ENCODE measurements around the gene ANGPTL2.

ANGPTL2 gene

GRCh38 chr9:127124111-127124531 is 1.7 kb upstream of the ANGPTL2 start:
- H3K36me3 ChIP-seq (replicated peaks; ENCODE audit: insufficient read depth, low read length): no peaks in the 10 kb centered on the region
- no peak overlapping the region for H2AFZ ChIP-seq (ENCODE audit: low read length)
- H3K4me2 ChIP-seq (ENCODE audit: low read depth, low read length): no peak overlapping the region
- H3K27me3 ChIP-seq (replicated peaks; ENCODE audit: insufficient read depth, low read length): no peaks in the 10 kb centered on the region
- no peaks in the 10 kb centered on the region for H3K4me1 ChIP-seq (ENCODE audit: low read length)
- H3F3A ChIP-seq (ENCODE audit: insufficient read depth, low read length): no peaks in the 10 kb centered on the region
- no peaks in the 10 kb centered on the region for H3K9me2 ChIP-seq (replicated peaks; ENCODE audit: insufficient read depth, low read length)
- no peaks in the 10 kb centered on the region for H3K9me3 ChIP-seq (replicated peaks; ENCODE audit: insufficient read depth, low read length)
- no peak overlapping the region for H3K9ac ChIP-seq (ENCODE audit: low read length)
- no peak for DNase-seq
- H3K27ac ChIP-seq (ENCODE audit: low read length): no peak overlapping the region
- TF ChIP-seq CTCF (IDR thresholded peaks at IDR 0.05; ENCODE audit: low read length) (no peak), EZH2 (optimal IDR thresholded peaks at IDR 0.05; ENCODE audit: low read depth, low read length) (no peak), EZH2phosphoT487 (IDR thresholded peaks at IDR 0.05; ENCODE audit: low read length) (no peak)
- H4K20me1 ChIP-seq (ENCODE audit: insufficient read depth, low read length): no peaks in the 10 kb centered on the region
- no peak overlapping the region for H3K4me3 ChIP-seq (ENCODE audit: low read length)
- no peaks in the 10 kb centered on the region for H3K79me2 ChIP-seq (ENCODE audit: low read length)

GRCh38 chr9:127123064-127123890 is 842 bp upstream of the ANGPTL2 start:
- Histone ChIP-seq H3K27me3 (replicated peaks; ENCODE audit: insufficient read depth, low read length) (no peaks in the 10 kb centered on the region), H3K9ac (ENCODE audit: low read length) (no peak overlapping the region), H4K20me1 (ENCODE audit: insufficient read depth, low read length) (no peaks in the 10 kb centered on the region), H3K4me1 (ENCODE audit: low read length) (no peaks in the 10 kb centered on the region), H3K36me3 (replicated peaks; ENCODE audit: insufficient read depth, low read length) (no peaks in the 10 kb centered on the region), H3K9me2 (replicated peaks; ENCODE audit: insufficient read depth, low read length) (no peaks in the 10 kb centered on the region), H3K4me3 (ENCODE audit: low read length) (no peak overlapping the region), H3K4me2 (ENCODE audit: low read depth, low read length) (no peak overlapping the region), H3K9me3 (replicated peaks; ENCODE audit: insufficient read depth, low read length) (no peaks in the 10 kb centered on the region), H3K79me2 (ENCODE audit: low read length) (0 out of 2 replicates have a peak, but pooled peaks cover 4% of the 10 kb centered on the region), H3K27ac (ENCODE audit: low read length) (no peak overlapping the region), H2AFZ (ENCODE audit: low read length) (no peak overlapping the region), H3F3A (ENCODE audit: insufficient read depth, low read length) (no peaks in the 10 kb centered on the region)
- no peak for DNase-seq
- TF ChIP-seq CTCF (IDR thresholded peaks at IDR 0.05; ENCODE audit: low read length): no peak
- TF ChIP-seq EZH2 (optimal IDR thresholded peaks at IDR 0.05; ENCODE audit: low read depth, low read length): no peak
- no peak for TF ChIP-seq EZH2phosphoT487 (IDR thresholded peaks at IDR 0.05; ENCODE audit: low read length)

DNA sequence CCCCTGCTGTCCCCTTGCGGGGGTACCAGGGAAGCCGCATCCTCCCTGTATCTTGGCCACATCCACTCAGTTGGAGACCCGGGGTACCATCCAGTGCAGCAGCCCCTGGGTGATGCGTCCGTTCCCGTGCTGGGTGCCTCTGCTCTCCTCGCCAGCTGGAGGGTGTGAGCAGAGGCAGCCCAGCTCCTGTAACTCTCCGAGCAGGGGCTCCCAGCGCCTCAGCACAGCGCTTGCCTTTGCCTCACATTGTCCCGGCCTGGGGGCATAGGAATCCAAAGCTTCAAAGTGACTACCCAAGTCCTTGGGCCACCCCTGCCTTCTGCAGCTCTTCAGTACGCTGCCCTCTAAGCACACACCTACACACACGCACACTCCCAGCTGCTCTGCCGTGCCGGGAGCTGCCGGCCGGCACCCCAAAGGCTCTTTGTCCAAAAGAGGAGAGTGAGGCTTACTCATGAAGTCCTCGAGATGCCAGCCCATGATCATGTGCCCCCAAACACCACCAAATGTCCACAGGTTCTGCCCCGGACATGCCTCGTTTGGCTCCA is 733 bp downstream of the ANGPTL2 start:
- TF ChIP-seq EZH2phosphoT487 (IDR thresholded peaks at IDR 0.05; ENCODE audit: low read length) (no peak), EZH2 (optimal IDR thresholded peaks at IDR 0.05; ENCODE audit: low read depth, low read length) (no peak), CTCF (IDR thresholded peaks at IDR 0.05; ENCODE audit: low read length) (no peak)
- Histone ChIP-seq H3K9me3 (replicated peaks; ENCODE audit: insufficient read depth, low read length) (no peaks in the 10 kb centered on the region), H3F3A (ENCODE audit: insufficient read depth, low read length) (no peaks in the 10 kb centered on the region), H3K4me2 (ENCODE audit: low read depth, low read length) (no peak overlapping the region), H3K4me3 (ENCODE audit: low read length) (no peak overlapping the region), H3K36me3 (replicated peaks; ENCODE audit: insufficient read depth, low read length) (no peaks in the 10 kb centered on the region), H4K20me1 (ENCODE audit: insufficient read depth, low read length) (no peaks in the 10 kb centered on the region), H3K9ac (ENCODE audit: low read length) (no peak overlapping the region), H2AFZ (ENCODE audit: low read length) (no peak overlapping the region), H3K9me2 (replicated peaks; ENCODE audit: insufficient read depth, low read length) (no peaks in the 10 kb centered on the region), H3K4me1 (ENCODE audit: low read length) (0 out of 2 replicates have a peak, but pooled peaks cover 5% of the 10 kb centered on the region), H3K27ac (ENCODE audit: low read length) (no peak overlapping the region), H3K27me3 (replicated peaks; ENCODE audit: insufficient read depth, low read length) (no peaks in the 10 kb centered on the region), H3K79me2 (ENCODE audit: low read length) (0 out of 2 replicates have a peak, but pooled peaks cover 4% of the 10 kb centered on the region)
- no peak for DNase-seq
